ENCODE measurements around the gene MEI4. TPM values are rescaled to one million over a fixed set of nuclear protein-coding genes. Genes with fewer than 3 reads are reported as not detected.
"Not testable (repeated sequence)": the region's sequence is repeated elsewhere in the genome, so short reads cannot be mapped to it uniquely, and the experiment has no call there.

Gene MEI4
- total RNA-seq, 1 donor from 2014 or later, result not detected

- no peak overlapping the region for H3K27ac ChIP-seq (ENCODE audit: low read depth, low read length)
- no peak overlapping the region for H3K4me3 ChIP-seq (ENCODE audit: low read length in 3 of 3)
- no peak overlapping the region for H3K9ac ChIP-seq (ENCODE audit: low read depth in 1 of 3, low read length in 3 of 3)
- H3K27me3 ChIP-seq (ENCODE audit: control insufficient read depth in 3 of 3, insufficient read depth in 3 of 3, low read length in 3 of 3), result no peaks in the 10 kb centered on the region
- H3K4me1 ChIP-seq (ENCODE audit: control insufficient read depth in 3 of 3, insufficient read depth in 3 of 3, low read length in 3 of 3), result no peaks in the 10 kb centered on the region
- H3K36me3 ChIP-seq (ENCODE audit: control insufficient read depth in 3 of 3, insufficient read depth in 3 of 3, low read length in 3 of 3), result no peaks in the 10 kb centered on the region
- no peaks in the 10 kb centered on the region for H3K9me3 ChIP-seq (ENCODE audit: control insufficient read depth in 3 of 3, low read length in 3 of 3)
Measured at GRCh38 chr6:77740380-77740779, 87.5 kb downstream of the MEI4 start.

GRCh38 chr6:77752156-77752555 lies 99.3 kb downstream of the MEI4 start:
- H3K27me3 ChIP-seq (ENCODE audit: control insufficient read depth in 3 of 3, insufficient read depth in 3 of 3, low read length in 3 of 3); H3K27ac ChIP-seq (ENCODE audit: low read depth, low read length); H3K4me1 ChIP-seq (ENCODE audit: control insufficient read depth in 3 of 3, insufficient read depth in 3 of 3, low read length in 3 of 3); H3K9me3 ChIP-seq (ENCODE audit: control insufficient read depth in 3 of 3, low read length in 3 of 3); H3K36me3 ChIP-seq (ENCODE audit: control insufficient read depth in 3 of 3, insufficient read depth in 3 of 3, low read length in 3 of 3); H3K9ac ChIP-seq (ENCODE audit: low read depth in 1 of 3, low read length in 3 of 3); H3K4me3 ChIP-seq (ENCODE audit: low read length in 3 of 3): not testable (repeated sequence)

GRCh38 chr6:77762386-77762785 lies 109.5 kb downstream of the MEI4 start:
- no peaks in the 10 kb centered on the region for H3K36me3 ChIP-seq (ENCODE audit: control insufficient read depth in 3 of 3, insufficient read depth in 3 of 3, low read length in 3 of 3)
- H3K27me3 ChIP-seq (ENCODE audit: control insufficient read depth in 3 of 3, insufficient read depth in 3 of 3, low read length in 3 of 3), result no peaks in the 10 kb centered on the region
- peaks cover 0 to 2% (median 0%) of the 10 kb centered on the region in 3 donors for H3K9me3 ChIP-seq (ENCODE audit: control insufficient read depth in 3 of 3, low read length in 3 of 3)
- no peaks in the 10 kb centered on the region for H3K4me1 ChIP-seq (ENCODE audit: control insufficient read depth in 3 of 3, insufficient read depth in 3 of 3, low read length in 3 of 3)
- no peak overlapping the region for H3K9ac ChIP-seq (ENCODE audit: low read depth in 1 of 3, low read length in 3 of 3)
- H3K4me3 ChIP-seq (ENCODE audit: low read length in 3 of 3), result no peak overlapping the region
- no peak overlapping the region for H3K27ac ChIP-seq (ENCODE audit: low read depth, low read length)

GRCh38 chr6:77763124-77763523 lies 110.3 kb downstream of the MEI4 start:
- Histone ChIP-seq H3K9ac (ENCODE audit: low read depth in 1 of 3, low read length in 3 of 3) (no peak overlapping the region), H3K36me3 (ENCODE audit: control insufficient read depth in 3 of 3, insufficient read depth in 3 of 3, low read length in 3 of 3) (no peaks in the 10 kb centered on the region), H3K4me3 (ENCODE audit: low read length in 3 of 3) (no peak overlapping the region), H3K9me3 (ENCODE audit: control insufficient read depth in 3 of 3, low read length in 3 of 3) (peaks cover 0 to 2% (median 0%) of the 10 kb centered on the region in 3 donors), H3K27ac (ENCODE audit: low read depth, low read length) (no peak overlapping the region), H3K27me3 (ENCODE audit: control insufficient read depth in 3 of 3, insufficient read depth in 3 of 3, low read length in 3 of 3) (no peaks in the 10 kb centered on the region), H3K4me1 (ENCODE audit: control insufficient read depth in 3 of 3, insufficient read depth in 3 of 3, low read length in 3 of 3) (no peaks in the 10 kb centered on the region)

GRCh38 chr6:77764364-77764763 lies 111.5 kb downstream of the MEI4 start:
- no peaks in the 10 kb centered on the region for H3K27me3 ChIP-seq (ENCODE audit: control insufficient read depth in 3 of 3, insufficient read depth in 3 of 3, low read length in 3 of 3)
- H3K27ac ChIP-seq (ENCODE audit: low read depth, low read length), result no peak overlapping the region
- H3K4me3 ChIP-seq (ENCODE audit: low read length in 3 of 3), result no peak overlapping the region
- H3K4me1 ChIP-seq (ENCODE audit: control insufficient read depth in 3 of 3, insufficient read depth in 3 of 3, low read length in 3 of 3), result no peaks in the 10 kb centered on the region
- no peaks in the 10 kb centered on the region for H3K36me3 ChIP-seq (ENCODE audit: control insufficient read depth in 3 of 3, insufficient read depth in 3 of 3, low read length in 3 of 3)
- no peak overlapping the region for H3K9ac ChIP-seq (ENCODE audit: low read depth in 1 of 3, low read length in 3 of 3)
- H3K9me3 ChIP-seq (ENCODE audit: control insufficient read depth in 3 of 3, low read length in 3 of 3), result peaks cover 0 to 2% (median 0%) of the 10 kb centered on the region in 3 donors

- no peaks in the 10 kb centered on the region for H3K36me3 ChIP-seq (ENCODE audit: control insufficient read depth in 3 of 3, insufficient read depth in 3 of 3, low read length in 3 of 3)
- H3K4me3 ChIP-seq (ENCODE audit: low read length in 3 of 3), result no peak overlapping the region
- H3K4me1 ChIP-seq (ENCODE audit: control insufficient read depth in 3 of 3, insufficient read depth in 3 of 3, low read length in 3 of 3), result no peaks in the 10 kb centered on the region
Measured at GRCh38 chr6:77773157-77773822, 120.5 kb downstream of the MEI4 start.

GRCh38 chr6:77774457-77774856 lies 121.6 kb downstream of the MEI4 start:
- H3K27ac ChIP-seq (ENCODE audit: low read depth, low read length), result no peak overlapping the region
- no peaks in the 10 kb centered on the region for H3K9me3 ChIP-seq (ENCODE audit: control insufficient read depth in 3 of 3, low read length in 3 of 3)
- H3K36me3 ChIP-seq (ENCODE audit: control insufficient read depth in 3 of 3, insufficient read depth in 3 of 3, low read length in 3 of 3), result no peaks in the 10 kb centered on the region
- no peak overlapping the region for H3K9ac ChIP-seq (ENCODE audit: low read depth in 1 of 3, low read length in 3 of 3)
- H3K4me3 ChIP-seq (ENCODE audit: low read length in 3 of 3), result no peak overlapping the region
- H3K4me1 ChIP-seq (ENCODE audit: control insufficient read depth in 3 of 3, insufficient read depth in 3 of 3, low read length in 3 of 3), result no peaks in the 10 kb centered on the region
- H3K27me3 ChIP-seq (ENCODE audit: control insufficient read depth in 3 of 3, insufficient read depth in 3 of 3, low read length in 3 of 3), result no peaks in the 10 kb centered on the region

More at GRCh38 chr6:77773157-77773822, 120.5 kb downstream of the MEI4 start:
- no peaks in the 10 kb centered on the region for H3K9me3 ChIP-seq (ENCODE audit: control insufficient read depth in 3 of 3, low read length in 3 of 3)
- no peak overlapping the region for H3K9ac ChIP-seq (ENCODE audit: low read depth in 1 of 3, low read length in 3 of 3)
- no peak overlapping the region for H3K27ac ChIP-seq (ENCODE audit: low read depth, low read length)
- H3K27me3 ChIP-seq (ENCODE audit: control insufficient read depth in 3 of 3, insufficient read depth in 3 of 3, low read length in 3 of 3), result no peaks in the 10 kb centered on the region

GRCh38 chr6:77776441-77776840 lies 123.6 kb downstream of the MEI4 start:
- Histone ChIP-seq H3K27ac (ENCODE audit: low read depth, low read length) (no peak overlapping the region), H3K9ac (ENCODE audit: low read depth in 1 of 3, low read length in 3 of 3) (no peak overlapping the region), H3K9me3 (ENCODE audit: control insufficient read depth in 3 of 3, low read length in 3 of 3) (no peaks in the 10 kb centered on the region), H3K4me1 (ENCODE audit: control insufficient read depth in 3 of 3, insufficient read depth in 3 of 3, low read length in 3 of 3) (no peaks in the 10 kb centered on the region), H3K4me3 (ENCODE audit: low read length in 3 of 3) (no peak overlapping the region), H3K27me3 (ENCODE audit: control insufficient read depth in 3 of 3, insufficient read depth in 3 of 3, low read length in 3 of 3) (no peaks in the 10 kb centered on the region), H3K36me3 (ENCODE audit: control insufficient read depth in 3 of 3, insufficient read depth in 3 of 3, low read length in 3 of 3) (no peaks in the 10 kb centered on the region)

- Histone ChIP-seq H3K4me3 (ENCODE audit: low read length in 3 of 3) (no peak overlapping the region), H3K4me1 (ENCODE audit: control insufficient read depth in 3 of 3, insufficient read depth in 3 of 3, low read length in 3 of 3) (no peaks in the 10 kb centered on the region), H3K9ac (ENCODE audit: low read depth in 1 of 3, low read length in 3 of 3) (no peak overlapping the region), H3K27ac (ENCODE audit: low read depth, low read length) (no peak overlapping the region), H3K27me3 (ENCODE audit: control insufficient read depth in 3 of 3, insufficient read depth in 3 of 3, low read length in 3 of 3) (no peaks in the 10 kb centered on the region), H3K36me3 (ENCODE audit: control insufficient read depth in 3 of 3, insufficient read depth in 3 of 3, low read length in 3 of 3) (no peaks in the 10 kb centered on the region), H3K9me3 (ENCODE audit: control insufficient read depth in 3 of 3, low read length in 3 of 3) (no peaks in the 10 kb centered on the region)
Measured at GRCh38 chr6:77778527-77778926, 125.7 kb downstream of the MEI4 start.

GRCh38 chr6:77786935-77787629 lies 134.2 kb downstream of the MEI4 start:
- H3K27ac ChIP-seq (ENCODE audit: low read depth, low read length), result no peak overlapping the region
- H3K9me3 ChIP-seq (ENCODE audit: control insufficient read depth in 3 of 3, low read length in 3 of 3), result no peaks in the 10 kb centered on the region
- no peaks in the 10 kb centered on the region for H3K27me3 ChIP-seq (ENCODE audit: control insufficient read depth in 3 of 3, insufficient read depth in 3 of 3, low read length in 3 of 3)

More at GRCh38 chr6:77786935-77787629, 134.2 kb downstream of the MEI4 start:
- Histone ChIP-seq H3K4me3 (ENCODE audit: low read length in 3 of 3) (no peak overlapping the region), H3K36me3 (ENCODE audit: control insufficient read depth in 3 of 3, insufficient read depth in 3 of 3, low read length in 3 of 3) (no peaks in the 10 kb centered on the region), H3K9ac (ENCODE audit: low read depth in 1 of 3, low read length in 3 of 3) (no peak overlapping the region), H3K4me1 (ENCODE audit: control insufficient read depth in 3 of 3, insufficient read depth in 3 of 3, low read length in 3 of 3) (no peaks in the 10 kb centered on the region)

Data from skeletal muscle tissue (tissue), 4 donors.